ENCODE results near the gene TC2N.

TC2N gene

GRCh38 chr14:91896419-91896818 is 29.1 kb upstream of the TC2N start:
- no peak for TF ChIP-seq CTCF (IDR thresholded peaks at IDR 0.05)

GRCh38 chr14:91893669-91894068 is 26.3 kb upstream of the TC2N start:
- no peak for TF ChIP-seq CTCF (IDR thresholded peaks at IDR 0.05)

GRCh38 chr14:91893007-91893406 is 25.7 kb upstream of the TC2N start:
- TF ChIP-seq CTCF (IDR thresholded peaks at IDR 0.05) = peak; percentile 63

- TF ChIP-seq CTCF (IDR thresholded peaks at IDR 0.05) = no peak
Observed at GRCh38 chr14:91891721-91892220, 24.4 kb upstream of the TC2N start.

- TF ChIP-seq CTCF (IDR thresholded peaks at IDR 0.05) = no peak
Observed at GRCh38 chr14:91891101-91891500, 23.8 kb upstream of the TC2N start.

GRCh38 chr14:91890291-91890749 is 23.0 kb upstream of the TC2N start:
- no peak for TF ChIP-seq CTCF (IDR thresholded peaks at IDR 0.05)

GRCh38 chr14:91889477-91890211 is 22.3 kb upstream of the TC2N start:
- TF ChIP-seq CTCF (IDR thresholded peaks at IDR 0.05) = no peak; the same call in 1 of the 2 replicates

All from LNCAP (cell line).